ENCODE data around the gene DHODH. TPM values are rescaled to one million over a fixed set of nuclear protein-coding genes. Genes with fewer than 3 reads are reported as not detected.
"Not testable (repeated sequence)": the region's sequence is repeated elsewhere in the genome, so short reads cannot be mapped to it uniquely, and the experiment has no call there.

The DHODH gene
- 6.0 and 6.9 TPM in 2 replicates for total RNA-seq

GRCh38 chr16:72008424-72009216 is at the start of gene DHODH:
Gene DHODH, plus strand, starts transcription at chr16:72008744. Its CDS starts 21 bp downstream, at chr16:72008765.
- DNase-seq (ENCODE audit: low read depth, low spot score): peak; percentile 92

- DNase-seq (ENCODE audit: low read depth, low spot score): peak; percentile 63
Observed at GRCh38 chr16:71961066-71962039, 47.2 kb upstream of the DHODH start.

DNA sequence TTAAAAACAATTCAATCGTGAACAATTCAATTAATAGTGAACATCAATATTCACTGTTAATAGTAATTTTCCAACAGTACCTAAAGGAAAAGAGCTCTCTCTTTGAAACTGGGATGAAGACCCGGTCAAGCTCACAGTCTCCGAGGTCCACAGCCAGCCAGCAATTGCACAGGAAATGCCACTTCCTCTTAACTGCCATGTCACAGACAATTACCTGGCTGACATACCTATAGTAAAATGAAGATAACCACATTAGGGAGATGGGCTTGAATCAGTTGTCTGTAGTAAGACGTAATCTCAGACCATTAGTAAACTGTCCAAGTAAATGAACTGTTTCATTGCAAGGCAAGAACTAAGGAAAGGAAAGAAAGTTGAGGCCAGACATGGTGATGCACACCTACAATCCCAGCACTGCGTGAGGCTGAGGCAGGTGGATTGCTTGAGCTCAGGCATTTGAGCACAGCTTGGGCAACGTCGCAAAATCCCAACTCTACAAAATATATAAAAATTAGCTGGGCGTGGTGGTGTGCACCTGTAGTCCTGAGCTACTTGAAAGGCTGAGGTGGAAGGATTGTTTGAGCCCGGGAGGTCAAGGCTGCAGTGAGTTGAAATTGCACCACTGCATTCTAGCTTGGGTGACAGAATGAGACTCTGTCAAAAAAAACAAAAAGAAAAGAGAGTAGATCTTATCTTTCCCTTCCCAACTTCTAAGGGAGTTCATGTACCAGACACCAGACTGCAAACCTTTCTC is 45.2 kb upstream of the DHODH start:
- DNase-seq (ENCODE audit: low read depth, low spot score): no peak

DNA sequence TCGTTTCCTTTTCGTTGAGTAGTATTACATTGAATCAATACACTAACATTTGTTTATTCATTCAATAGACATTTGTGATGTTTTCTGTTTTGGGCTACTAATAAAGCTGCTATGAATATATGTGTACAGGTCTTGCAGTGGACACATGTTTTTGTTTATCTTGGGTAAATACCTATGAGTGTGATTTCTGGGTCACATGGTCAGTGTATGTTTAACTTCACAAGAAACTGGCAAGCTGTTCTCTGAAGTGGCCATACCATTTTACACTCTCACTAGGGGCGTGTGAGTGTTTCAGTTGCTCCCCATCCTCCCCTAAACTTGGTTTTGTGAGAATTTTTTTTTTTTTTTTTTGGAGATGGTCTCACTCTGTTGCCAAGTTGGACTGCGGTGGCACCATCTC is 43.3 kb upstream of the DHODH start:
- DNase-seq (ENCODE audit: low read depth, low spot score): no peak

DNA sequence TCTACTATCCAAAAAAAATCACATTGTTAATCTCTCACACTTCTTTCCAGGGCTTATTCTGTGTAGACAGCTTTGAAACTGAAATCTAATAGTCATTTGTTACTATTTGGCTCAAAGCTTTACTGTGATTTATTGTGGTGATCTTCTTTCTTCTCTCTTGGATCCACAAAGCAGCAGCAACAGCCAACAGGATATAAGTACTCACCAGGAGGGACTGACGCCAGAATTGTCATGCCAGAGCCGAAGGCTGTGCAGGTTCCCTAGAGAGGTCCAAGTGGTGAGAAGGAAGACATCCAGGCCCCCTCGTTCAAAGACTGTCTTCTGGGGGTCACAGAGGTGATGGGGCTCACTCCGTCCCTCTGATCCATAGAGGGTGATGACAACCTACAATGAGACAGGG is 41.6 kb upstream of the DHODH start:
- DNase-seq (ENCODE audit: low read depth, low spot score): no peak

GRCh38 chr16:71969353-71969752 is 39.2 kb upstream of the DHODH start:
- no peak for DNase-seq (ENCODE audit: low read depth, low spot score)

GRCh38 chr16:71971571-71971970 is 37.0 kb upstream of the DHODH start:
- no peak for DNase-seq (ENCODE audit: low read depth, low spot score)

DNA sequence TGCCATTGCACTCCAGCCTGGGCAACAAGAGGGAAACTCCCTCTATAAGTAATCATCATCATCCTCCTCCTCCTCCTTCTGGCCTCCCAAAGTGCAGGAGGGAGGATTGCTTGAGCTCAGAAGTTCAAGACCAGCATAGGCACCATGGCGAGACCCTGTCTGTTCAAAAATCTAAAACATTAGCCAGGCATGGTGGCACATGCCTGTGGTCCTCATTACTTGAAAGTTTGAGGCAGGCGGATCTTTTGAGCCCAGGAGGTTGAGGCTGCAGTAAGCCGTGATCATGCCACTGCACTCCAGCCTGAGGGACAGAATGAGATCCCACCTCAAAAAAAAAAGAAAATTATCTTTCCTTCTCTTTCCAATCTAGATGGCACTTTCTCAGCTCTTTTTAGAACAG is 36.2 kb upstream of the DHODH start:
- DNase-seq (ENCODE audit: low read depth, low spot score): no peak

DNA sequence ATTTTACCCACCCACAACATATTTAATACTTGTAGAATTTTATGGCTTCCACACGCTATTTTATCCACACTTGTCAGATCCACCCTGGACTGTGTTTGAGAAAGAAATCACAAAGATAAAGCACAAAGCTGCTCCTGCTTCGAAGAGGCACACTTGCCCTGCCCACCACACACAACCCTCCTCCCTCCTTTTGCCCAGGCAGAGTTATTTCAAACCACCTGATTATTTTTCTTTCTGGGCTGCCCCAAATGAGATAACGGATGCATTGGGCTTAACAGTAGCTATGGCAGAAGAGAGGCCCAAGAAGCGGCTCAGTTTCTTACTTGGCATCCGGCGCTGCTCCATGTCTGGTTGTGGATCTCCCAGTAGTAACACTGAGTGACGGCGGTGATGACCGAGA is 35.5 kb upstream of the DHODH start:
- no peak for DNase-seq (ENCODE audit: low read depth, low spot score)

DNA sequence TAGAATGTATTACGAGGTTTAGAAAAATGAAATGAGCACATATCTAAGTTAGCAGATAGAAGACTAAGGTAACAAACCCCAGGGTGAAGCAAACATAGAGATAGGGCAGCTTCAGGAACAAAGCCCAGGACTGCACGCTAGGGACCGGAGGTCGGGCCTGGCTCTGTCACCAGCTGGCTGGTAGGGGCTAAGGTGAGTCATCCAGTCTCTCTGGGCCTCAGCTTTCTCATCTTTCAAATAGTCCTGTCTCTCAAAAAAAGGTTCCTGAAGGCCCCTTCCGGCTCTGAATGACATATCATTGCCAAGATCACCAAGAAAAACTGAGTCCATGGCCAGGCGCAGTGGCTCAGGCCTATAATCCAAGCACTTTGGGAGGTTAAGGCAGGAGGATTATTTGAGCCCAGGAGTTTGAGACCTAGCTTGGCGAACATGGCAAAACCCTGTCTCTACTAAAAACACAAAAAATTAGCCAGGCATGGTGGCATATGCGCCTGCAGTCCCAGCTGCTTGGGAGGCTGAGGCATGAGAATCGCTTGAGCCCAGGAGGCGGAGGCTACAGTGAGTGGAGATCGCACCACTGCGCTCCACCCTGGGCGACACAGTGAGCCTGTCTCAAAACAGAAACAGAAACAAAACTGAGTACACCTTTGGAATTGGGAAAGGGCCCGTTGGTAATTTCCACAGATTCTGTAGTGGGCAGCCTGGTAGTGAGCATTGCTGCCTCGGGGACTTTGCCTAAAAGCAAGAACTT is 34.3 kb upstream of the DHODH start:
- no peak for DNase-seq (ENCODE audit: low read depth, low spot score)

- no peak for DNase-seq (ENCODE audit: low read depth, low spot score)
Observed at GRCh38 chr16:71985262-71985974, 23.1 kb upstream of the DHODH start.

- DNase-seq (ENCODE audit: low read depth, low spot score): no peak
Observed at GRCh38 chr16:71986131-71986530, 22.4 kb upstream of the DHODH start.

GRCh38 chr16:71995038-71995437 is 13.5 kb upstream of the DHODH start:
- DNase-seq (ENCODE audit: low read depth, low spot score): no peak

- not testable (repeated sequence) for DNase-seq (ENCODE audit: low read depth, low spot score)
Observed at GRCh38 chr16:71997578-71997977, 11.0 kb upstream of the DHODH start.

- DNase-seq (ENCODE audit: low read depth, low spot score): no peak
Observed at GRCh38 chr16:72001180-72001874, 7.2 kb upstream of the DHODH start.

GRCh38 chr16:72002619-72003018 is 5.9 kb upstream of the DHODH start:
- no peak for DNase-seq (ENCODE audit: low read depth, low spot score)

GRCh38 chr16:72008065-72008423 is 500 bp upstream of the DHODH start:
- DNase-seq (ENCODE audit: low read depth, low spot score): not testable (repeated sequence)

GRCh38 chr16:72009779-72010178 is 1.2 kb downstream of the DHODH start:
- DNase-seq (ENCODE audit: low read depth, low spot score): no peak

- DNase-seq (ENCODE audit: low read depth, low spot score): no peak
Observed at GRCh38 chr16:72012607-72013006, 4.1 kb downstream of the DHODH start.

GRCh38 chr16:72013389-72013788 is 4.8 kb downstream of the DHODH start:
- DNase-seq (ENCODE audit: low read depth, low spot score): no peak
